ENCODE results near the gene KCNJ12.
"Not testable (repeated sequence)": the region's sequence is repeated elsewhere in the genome, so short reads cannot be mapped to it uniquely, and the experiment has no call there.

KCNJ12 gene

GRCh38 chr17:21345236-21345635 lies 30.9 kb upstream of the KCNJ12 start:
- no peak for DNase-seq (ENCODE audit: low read depth)
- no peak overlapping the region for H3K4me3 ChIP-seq (replicated peaks; ENCODE audit: low read depth, low read length)
- TF ChIP-seq CTCF (IDR thresholded peaks at IDR 0.05; ENCODE audit: low read length, missing control alignments): no peak

- not testable (repeated sequence) for H3K4me3 ChIP-seq (replicated peaks; ENCODE audit: low read depth, low read length); DNase-seq (ENCODE audit: low read depth)
These were observed 30.1 kb upstream of the KCNJ12 start for GRCh38 chr17:21346107-21346506.

- DNase-seq (ENCODE audit: low read depth): peak; percentile 21
- not testable (repeated sequence) for H3K4me3 ChIP-seq (replicated peaks; ENCODE audit: low read depth, low read length)
These were observed 29.4 kb upstream of the KCNJ12 start for GRCh38 chr17:21346651-21347250.

- not testable (repeated sequence) for H3K4me3 ChIP-seq (replicated peaks; ENCODE audit: low read depth, low read length); DNase-seq (ENCODE audit: low read depth)
These were observed 28.5 kb upstream of the KCNJ12 start for GRCh38 chr17:21347660-21348059.

GRCh38 chr17:21348081-21348925 lies 27.9 kb upstream of the KCNJ12 start:
- not testable (repeated sequence) for DNase-seq (ENCODE audit: low read depth); H3K4me3 ChIP-seq (replicated peaks; ENCODE audit: low read depth, low read length)

GRCh38 chr17:21348926-21349261 lies 27.3 kb upstream of the KCNJ12 start:
- DNase-seq (ENCODE audit: low read depth); H3K4me3 ChIP-seq (replicated peaks; ENCODE audit: low read depth, low read length): not testable (repeated sequence)

- not testable (repeated sequence) for DNase-seq (ENCODE audit: low read depth); H3K4me3 ChIP-seq (replicated peaks; ENCODE audit: low read depth, low read length)
These were observed 26.7 kb upstream of the KCNJ12 start for GRCh38 chr17:21349358-21350050.

GRCh38 chr17:21350495-21350894 lies 25.7 kb upstream of the KCNJ12 start:
- not testable (repeated sequence) for H3K4me3 ChIP-seq (replicated peaks; ENCODE audit: low read depth, low read length); DNase-seq (ENCODE audit: low read depth)

GRCh38 chr17:21351366-21352065 lies 24.6 kb upstream of the KCNJ12 start:
- H3K4me3 ChIP-seq (replicated peaks; ENCODE audit: low read depth, low read length): no peak overlapping the region
- DNase-seq (ENCODE audit: low read depth): no peak
- no peak for TF ChIP-seq CTCF (IDR thresholded peaks at IDR 0.05; ENCODE audit: low read length, missing control alignments)

GRCh38 chr17:21352221-21352980 lies 23.8 kb upstream of the KCNJ12 start:
- no peak for DNase-seq (ENCODE audit: low read depth)
- no peak for TF ChIP-seq CTCF (IDR thresholded peaks at IDR 0.05; ENCODE audit: low read length, missing control alignments)
- no peak overlapping the region for H3K4me3 ChIP-seq (replicated peaks; ENCODE audit: low read depth, low read length)
